Peyer's patch (tissue), 4 donors: ENCODE measurements around the gene PRRC2B.

Experiments used
- CTCF ChIP-seq, 6 experiments: fragments of 450-650 bp in 4 of 6; fragments of 200-600 bp in 2 of 6; sonication (generic) in 1 of 6; IDR thresholded peaks; one replicate each; pipeline ENCODE4 v1.5.1; 2017 to 2019; ENCODE audit warnings: antibody characterized with exemption in 6 of 6, mild to moderate bottlenecking in 3 of 6, moderate library complexity in 1 of 6
- POLR2A ChIP-seq, 2 donors: fragments of 450-650 bp; IDR thresholded peaks; one replicate each; pipeline ENCODE4 v1.5.1; 2017; ENCODE audit warnings: antibody characterized with exemption in 2 of 2, mild to moderate bottlenecking in 2 of 2, moderate library complexity in 2 of 2

GRCh38 chr9:131417264-131418142 lies 23.6 kb downstream of the PRRC2B start:
- TF ChIP-seq POLR2A (IDR thresholded peaks at IDR 0.05) (no peak), CTCF (IDR thresholded peaks at IDR 0.05) (no peak)
